DND-41 (cell line): ENCODE results near the gene ICE2.

ENCODE experiments used
- EZH2 ChIP-seq: IDR thresholded peaks from 3 replicates; pipeline ENCODE4 v1.6.1; 2012; ENCODE audit warnings: borderline replicate concordance, low read depth, mild to moderate bottlenecking, moderate library complexity, low read length, inconsistent platforms; ENCODE audit not compliant: severe bottlenecking
- TF ChIP-seq, protein P1 (sequence below): IDR thresholded peaks from 2 replicates; pipeline ENCODE4 v1.5.1; 2012; ENCODE audit warnings: borderline replicate concordance, low read length, moderate library complexity, mild to moderate bottlenecking; ENCODE audit not compliant: poor library complexity, severe bottlenecking; ENCODE audit errors: extremely low read depth

- no peak for TF ChIP-seq EZH2
- TF ChIP-seq, protein P1, sequence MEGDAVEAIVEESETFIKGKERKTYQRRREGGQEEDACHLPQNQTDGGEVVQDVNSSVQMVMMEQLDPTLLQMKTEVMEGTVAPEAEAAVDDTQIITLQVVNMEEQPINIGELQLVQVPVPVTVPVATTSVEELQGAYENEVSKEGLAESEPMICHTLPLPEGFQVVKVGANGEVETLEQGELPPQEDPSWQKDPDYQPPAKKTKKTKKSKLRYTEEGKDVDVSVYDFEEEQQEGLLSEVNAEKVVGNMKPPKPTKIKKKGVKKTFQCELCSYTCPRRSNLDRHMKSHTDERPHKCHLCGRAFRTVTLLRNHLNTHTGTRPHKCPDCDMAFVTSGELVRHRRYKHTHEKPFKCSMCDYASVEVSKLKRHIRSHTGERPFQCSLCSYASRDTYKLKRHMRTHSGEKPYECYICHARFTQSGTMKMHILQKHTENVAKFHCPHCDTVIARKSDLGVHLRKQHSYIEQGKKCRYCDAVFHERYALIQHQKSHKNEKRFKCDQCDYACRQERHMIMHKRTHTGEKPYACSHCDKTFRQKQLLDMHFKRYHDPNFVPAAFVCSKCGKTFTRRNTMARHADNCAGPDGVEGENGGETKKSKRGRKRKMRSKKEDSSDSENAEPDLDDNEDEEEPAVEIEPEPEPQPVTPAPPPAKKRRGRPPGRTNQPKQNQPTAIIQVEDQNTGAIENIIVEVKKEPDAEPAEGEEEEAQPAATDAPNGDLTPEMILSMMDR, result no peak
Measured at GRCh38 chr15:60469893-60470641, 8.9 kb downstream of the ICE2 start.
